ENCODE results near the gene ARNT2.

- TF ChIP-seq ZFX (IDR thresholded peaks at IDR 0.05; ENCODE audit: borderline replicate concordance) (no peak), CTCF (IDR thresholded peaks at IDR 0.05) (no peak)
These were observed 22.1 kb downstream of the ARNT2 start for GRCh38 chr15:80426316-80426715.

Measured in 22Rv1 (cell line).